Tibial artery (tissue), 4 donors: Measurements from ENCODE around the gene CCDC172.

ENCODE experiments used
- DNase-seq, 2 donors: peaks; one replicate each; pipeline ENCODE4 v3.0.0-alpha.2; 2019
- H3K27ac ChIP-seq, 2 donors: fragments of 200-600 bp; sonication (generic) in 1 of 2; 1 replicate in 1 of 2; 2 replicates in 1 of 2; pipeline ENCODE4 v1.5.1; 2018 to 2019; ENCODE audit warnings: mild to moderate bottlenecking in 1 of 2
- H3K27me3 ChIP-seq, 2 donors: fragments of 200-600 bp; sonication (generic) in 1 of 2; one replicate each; pipeline versions ENCODE4 v1.5.1 to v1.6.0; 2016 to 2019
- H3K36me3 ChIP-seq, 3 donors: fragments of 200-600 bp; sonication (generic) in 2 of 3; one replicate each; pipeline ENCODE4 v1.5.1; 2016 to 2019; ENCODE audit warnings: mild to moderate bottlenecking in 2 of 3
- H3K4me1 ChIP-seq, 4 donors: fragments of 200-600 bp; sonication (generic) in 2 of 4; 1 replicate in 3 of 4; 2 replicates in 1 of 4; pipeline ENCODE4 v1.5.1; 2016 to 2019
- H3K4me3 ChIP-seq, 2 donors: fragments of 200-600 bp; sonication (generic) in 1 of 2; 1 replicate in 1 of 2; 2 replicates in 1 of 2; pipeline ENCODE4 v1.5.1; 2018 to 2019; ENCODE audit warnings: mild to moderate bottlenecking in 2 of 2
- H3K9me3 ChIP-seq, 3 donors: fragments of 200-600 bp; sonication (generic) in 1 of 3; one replicate each; pipeline ENCODE4 v1.5.1; 2016 to 2019
- CTCF ChIP-seq, 2 experiments: fragments of 200-600 bp in 1 of 2; fragments of 450-650 bp in 1 of 2; IDR thresholded peaks; one replicate each; pipeline ENCODE4 v1.5.1; 2017 to 2019; ENCODE audit warnings: antibody characterized with exemption in 2 of 2, mild to moderate bottlenecking in 1 of 2, moderate library complexity in 1 of 2
- intact Hi-C: fragments of 100-400 bp; cut with DNase I; formaldehyde crosslinking; loops from one replicate; pipeline ENCODE4 v1.15.0; 2023; ENCODE audit warnings: low total_unique reads

The CCDC172 gene

GRCh38 chr10:116311706-116312490, 12.3 kb upstream of the CCDC172 start:
- no peak for TF ChIP-seq CTCF (IDR thresholded peaks at IDR 0.05)
- Histone ChIP-seq H3K9me3 (no peaks in the 10 kb centered on the region), H3K4me3 (no peak overlapping the region), H3K36me3 (no peaks in the 10 kb centered on the region), H3K4me1 (no peaks in the 10 kb centered on the region), H3K27me3 (no peaks in the 10 kb centered on the region), H3K27ac (no peak overlapping the region)
- intact Hi-C loops = no loop called here
- no peak for DNase-seq

GRCh38 chr10:116312548-116312947, 11.7 kb upstream of the CCDC172 start:
- Histone ChIP-seq H3K36me3 (no peaks in the 10 kb centered on the region), H3K27me3 (no peaks in the 10 kb centered on the region), H3K4me3 (no peak overlapping the region), H3K27ac (no peak overlapping the region), H3K4me1 (no peaks in the 10 kb centered on the region), H3K9me3 (no peaks in the 10 kb centered on the region)
- intact Hi-C loops = no loop called here
- DNase-seq = no peak
- no peak for TF ChIP-seq CTCF (IDR thresholded peaks at IDR 0.05)

GRCh38 chr10:116316503-116316902, 7.7 kb upstream of the CCDC172 start:
- no peaks in the 10 kb centered on the region for H3K9me3 ChIP-seq
- no peak for TF ChIP-seq CTCF (IDR thresholded peaks at IDR 0.05)
- no peaks in the 10 kb centered on the region for H3K4me1 ChIP-seq
- intact Hi-C loops = no loop called here
- H3K36me3 ChIP-seq = no peaks in the 10 kb centered on the region
- H3K27ac ChIP-seq = no peak overlapping the region
- no peak overlapping the region for H3K4me3 ChIP-seq
- DNase-seq = no peak
- H3K27me3 ChIP-seq = no peaks in the 10 kb centered on the region

DNA sequence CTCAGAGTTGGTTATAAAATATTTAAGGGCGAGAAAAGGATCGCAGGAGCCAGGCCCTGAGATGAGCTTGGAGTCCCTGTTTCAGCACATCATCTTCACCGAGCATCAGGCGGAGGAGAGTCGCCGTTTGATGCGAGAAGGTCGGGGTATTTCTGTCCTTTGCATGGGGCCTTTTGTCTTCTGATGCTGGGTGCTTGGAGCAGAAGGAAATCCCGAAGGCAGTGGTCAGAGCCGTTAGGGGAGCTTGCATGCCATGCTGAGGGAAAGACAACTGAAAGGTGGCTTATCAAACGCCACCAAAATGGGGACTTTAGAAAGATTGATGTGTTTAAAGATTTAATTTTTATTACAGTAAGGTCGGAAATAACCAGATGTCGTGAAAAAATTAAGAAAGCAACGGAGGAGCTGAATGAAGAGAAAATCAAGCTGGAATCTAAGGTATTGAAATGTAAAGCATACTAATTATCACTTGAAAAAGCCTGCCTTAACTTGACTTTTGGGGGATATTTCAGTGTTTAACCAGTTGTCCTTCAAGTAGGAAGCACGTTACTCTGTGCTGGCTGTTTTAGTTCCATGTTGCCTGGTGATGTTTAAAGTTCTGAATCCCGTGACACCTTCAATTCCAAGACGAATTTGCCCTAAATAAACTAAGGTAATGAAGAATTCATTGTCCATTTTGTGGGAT, 845 bp downstream of the CCDC172 start:
- intact Hi-C loops = no loop called here
- Histone ChIP-seq H3K4me3 (no peak overlapping the region), H3K4me1 (no peaks in the 10 kb centered on the region), H3K27me3 (no peaks in the 10 kb centered on the region), H3K36me3 (no peaks in the 10 kb centered on the region), H3K27ac (no peak overlapping the region), H3K9me3 (no peaks in the 10 kb centered on the region)
- TF ChIP-seq CTCF (IDR thresholded peaks at IDR 0.05) = no peak
- no peak for DNase-seq

GRCh38 chr10:116325987-116326386, 1.7 kb downstream of the CCDC172 start:
- H3K36me3 ChIP-seq = no peaks in the 10 kb centered on the region
- no peak overlapping the region for H3K4me3 ChIP-seq
- DNase-seq = no peak
- intact Hi-C loops = no loop called here
- no peaks in the 10 kb centered on the region for H3K9me3 ChIP-seq
- H3K27ac ChIP-seq = no peak overlapping the region
- H3K4me1 ChIP-seq = no peaks in the 10 kb centered on the region
- no peak for TF ChIP-seq CTCF (IDR thresholded peaks at IDR 0.05)
- H3K27me3 ChIP-seq = no peaks in the 10 kb centered on the region
